ENCODE results near the gene MMD. TPM values are rescaled to one million over a fixed set of nuclear protein-coding genes. Genes with fewer than 3 reads are reported as not detected.

Gene MMD
- total and polyA plus RNA-seq, 9 of the 15 experiments (the other 6 are each of a cell fraction or from before 2014, with no cell fraction given), result 3.1 to 18.9 (median 10.7) TPM

GRCh38 chr17:55356434-55357328 lies 65.0 kb downstream of the MMD start (continued):
- TF ChIP-seq ZNF77 (CRISPR knock-in tag; IDR thresholded peaks at IDR 0.05) (no peak), ZNF584 (CRISPR knock-in tag; IDR thresholded peaks at IDR 0.05; ENCODE audit: low read depth) (no peak), HMBOX1 (IDR thresholded peaks at IDR 0.05) (peak; percentile 77), FOXM1 (IDR thresholded peaks at IDR 0.05; ENCODE audit: low read depth) (no peak), FOXM1 (CRISPR knock-in tag; IDR thresholded peaks at IDR 0.05; ENCODE audit: low read depth) (no peak), NFATC3 (IDR thresholded peaks at IDR 0.05) (no peak), POU5F1 (IDR thresholded peaks at IDR 0.05; ENCODE audit: borderline replicate concordance, low read depth, low read length, partially characterized antibody) (no peak), ZBTB8A (IDR thresholded peaks at IDR 0.05; ENCODE audit: partially characterized antibody) (no peak), PREB (CRISPR knock-in tag; IDR thresholded peaks at IDR 0.05) (no peak), EP300 (IDR thresholded peaks at IDR 0.05; ENCODE audit: low read length) (no peak), ESRRB (CRISPR knock-in tag; IDR thresholded peaks at IDR 0.05; ENCODE audit: borderline replicate concordance) (no peak), RHOXF2B (CRISPR knock-in tag; conservative IDR thresholded peaks at IDR 0.05) (no peak), ZNF408 (CRISPR knock-in tag; IDR thresholded peaks at IDR 0.05; ENCODE audit: low read depth) (no peak), NKRF (IDR thresholded peaks at IDR 0.05; ENCODE audit: borderline replicate concordance) (no peak), MAFK (IDR thresholded peaks at IDR 0.05; ENCODE audit: low read length) (peak; percentile 20; the same call in 1 of the 2 replicates), ZBTB5 (IDR thresholded peaks at IDR 0.05) (no peak), ATF6 (CRISPR knock-in tag; IDR thresholded peaks at IDR 0.05) (no peak)
- TF ChIP-seq, protein P1, sequence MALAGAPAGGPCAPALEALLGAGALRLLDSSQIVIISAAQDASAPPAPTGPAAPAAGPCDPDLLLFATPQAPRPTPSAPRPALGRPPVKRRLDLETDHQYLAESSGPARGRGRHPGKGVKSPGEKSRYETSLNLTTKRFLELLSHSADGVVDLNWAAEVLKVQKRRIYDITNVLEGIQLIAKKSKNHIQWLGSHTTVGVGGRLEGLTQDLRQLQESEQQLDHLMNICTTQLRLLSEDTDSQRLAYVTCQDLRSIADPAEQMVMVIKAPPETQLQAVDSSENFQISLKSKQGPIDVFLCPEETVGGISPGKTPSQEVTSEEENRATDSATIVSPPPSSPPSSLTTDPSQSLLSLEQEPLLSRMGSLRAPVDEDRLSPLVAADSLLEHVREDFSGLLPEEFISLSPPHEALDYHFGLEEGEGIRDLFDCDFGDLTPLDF (CRISPR knock-in tag; IDR thresholded peaks at IDR 0.05), result no peak

All from K562 (cell line).